AG20443 (cell line): Measurements from ENCODE around the gene PRKCE.

Experiments used
- DNase-seq: peaks from one replicate; pipeline ENCODE4 v3.0.0; 2012; ENCODE audit warnings: low spot score, mixed read lengths

PRKCE gene

GRCh38 chr2:46014911-46015654, 363.6 kb downstream of the PRKCE start:
- DNase-seq, result no peak

- DNase-seq, result no peak
Measured at GRCh38 chr2:46015671-46016070, 364.2 kb downstream of the PRKCE start.

GRCh38 chr2:46016091-46016490, 364.6 kb downstream of the PRKCE start:
- no peak for DNase-seq

GRCh38 chr2:46018773-46019591, 367.5 kb downstream of the PRKCE start:
- no peak for DNase-seq

GRCh38 chr2:46020416-46020815, 368.9 kb downstream of the PRKCE start:
- peak; percentile 19 for DNase-seq

- DNase-seq, result no peak
Measured at GRCh38 chr2:46023165-46023854, 371.8 kb downstream of the PRKCE start.

- DNase-seq, result no peak
Measured at GRCh38 chr2:46024146-46024779, 372.8 kb downstream of the PRKCE start.

GRCh38 chr2:46025081-46025480, 373.6 kb downstream of the PRKCE start:
- no peak for DNase-seq

- no peak for DNase-seq
Measured at GRCh38 chr2:46025676-46026075, 374.2 kb downstream of the PRKCE start.

- DNase-seq, result no peak
Measured at GRCh38 chr2:46026431-46026830, 375.0 kb downstream of the PRKCE start.

GRCh38 chr2:46029332-46029811, 377.9 kb downstream of the PRKCE start:
- no peak for DNase-seq

GRCh38 chr2:46030330-46030729, 378.9 kb downstream of the PRKCE start:
- no peak for DNase-seq

GRCh38 chr2:46032161-46032813, 380.8 kb downstream of the PRKCE start:
- DNase-seq, result peak; percentile 29

- DNase-seq, result no peak
Measured at GRCh38 chr2:46032996-46033395, 381.5 kb downstream of the PRKCE start.

- DNase-seq, result no peak
Measured at GRCh38 chr2:46034535-46034934, 383.1 kb downstream of the PRKCE start.

- DNase-seq, result peak; percentile 95
Measured at GRCh38 chr2:46036929-46037328, 385.5 kb downstream of the PRKCE start.

- no peak for DNase-seq
Measured at GRCh38 chr2:46039543-46040303, 388.2 kb downstream of the PRKCE start.

GRCh38 chr2:46040563-46041155, 389.2 kb downstream of the PRKCE start:
- no peak for DNase-seq

- DNase-seq, result no peak
Measured at GRCh38 chr2:46041434-46041833, 390.0 kb downstream of the PRKCE start.

- no peak for DNase-seq
Measured at GRCh38 chr2:46042207-46042637, 390.7 kb downstream of the PRKCE start.
